Hepatocyte (in vitro differentiated cells): ENCODE results near the gene VSTM2L.

Source experiments
- CTCF ChIP-seq: fragments of 200-600 bp; sonication (generic); IDR thresholded peaks from 2 replicates; pipeline ENCODE4 v1.5.1; 2016; ENCODE audit warnings: antibody characterized with exemption, mild to moderate bottlenecking; ENCODE audit not compliant: poor library complexity
- EZH2 ChIP-seq: fragments of 200-600 bp; sonication (generic); IDR thresholded peaks from 2 replicates; pipeline ENCODE4 v1.6.1; 2016; ENCODE audit warnings: antibody characterized with exemption, mild to moderate bottlenecking, borderline replicate concordance
- EZH2phosphoT487 ChIP-seq: fragments of 200-600 bp; sonication (generic); IDR thresholded peaks from one replicate; pipeline ENCODE4 v1.6.1; 2018; ENCODE audit warnings: antibody characterized with exemption, mild to moderate bottlenecking, low read depth, moderate library complexity; ENCODE audit not compliant: unreplicated experiment, severe bottlenecking

GRCh38 chr20:37901654-37902503 lies 1.0 kb upstream of the VSTM2L start:
- peak; percentile 43 for TF ChIP-seq CTCF
- TF ChIP-seq EZH2, result no peak
- TF ChIP-seq EZH2phosphoT487, result no peak
